Suppressor macrophage treated with lipopolysaccharide for 4 hours (primary cell): ENCODE measurements around the gene POLR3B.
"Not testable (repeated sequence)": the region's sequence is repeated elsewhere in the genome, so short reads cannot be mapped to it uniquely, and the experiment has no call there.

Experiments
- DNase-seq: peaks from one replicate; pipeline ENCODE4 v3.0.0-alpha.2; 2020

Gene POLR3B

DNA sequence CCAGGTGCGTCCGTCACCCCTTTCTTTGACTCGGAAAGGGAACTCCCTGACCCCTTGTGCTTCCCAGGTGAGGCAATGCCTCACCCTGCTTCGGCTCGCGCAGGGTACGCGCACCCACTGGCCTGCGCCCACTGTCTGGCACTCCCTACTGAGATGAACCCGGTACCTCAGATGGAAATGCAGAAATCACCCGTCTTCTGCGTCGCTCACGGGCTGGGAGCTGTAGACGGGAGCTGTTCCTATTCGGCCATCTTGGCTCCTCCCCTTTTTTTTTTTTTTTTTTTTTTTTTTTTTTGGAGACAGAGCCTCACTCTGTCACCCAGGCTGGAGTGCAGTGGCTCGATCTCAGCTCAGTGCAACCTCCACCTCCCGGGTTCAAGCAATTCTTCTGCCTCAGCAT lies 120.1 kb downstream of the POLR3B start:
- not testable (repeated sequence) for DNase-seq

DNA sequence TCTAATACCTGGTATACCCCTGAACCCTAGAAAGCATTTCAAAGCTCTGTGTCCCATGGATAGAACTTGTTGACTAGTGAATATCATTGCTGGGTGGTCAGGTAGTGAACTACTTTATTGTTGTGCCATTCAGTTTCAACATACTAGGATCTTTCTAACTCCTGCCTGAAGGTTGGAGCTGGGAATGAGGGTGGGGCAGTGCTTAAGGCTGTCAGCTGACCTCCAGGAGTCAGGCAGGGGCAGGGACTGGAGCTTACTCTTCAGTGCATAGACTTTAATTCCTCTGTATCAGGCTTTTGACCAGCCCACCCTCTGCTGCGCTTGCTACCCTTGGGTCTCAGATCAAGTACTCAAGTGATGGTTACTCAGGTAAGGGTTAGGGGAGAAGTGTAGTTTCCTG lies 122.7 kb downstream of the POLR3B start:
- no peak for DNase-seq

DNA sequence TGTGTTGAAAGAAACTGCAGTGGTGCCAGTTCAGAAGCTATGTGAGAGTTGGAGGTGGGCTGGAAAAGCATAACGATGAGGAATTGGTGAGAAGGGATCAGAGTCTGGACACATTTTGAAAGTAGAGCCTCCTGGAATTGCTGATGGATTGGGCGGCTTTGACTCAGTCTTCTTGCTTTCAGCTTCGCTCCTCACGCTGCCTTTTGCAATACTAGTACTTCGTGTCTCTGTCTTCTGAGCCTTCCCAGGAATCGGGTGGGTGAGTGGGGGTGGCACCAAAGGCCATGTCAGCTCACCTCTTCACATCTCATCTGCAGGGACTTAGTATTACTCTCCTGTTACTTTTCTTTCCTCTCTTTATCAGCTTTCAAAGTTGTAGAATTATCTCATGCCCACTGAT lies 123.7 kb downstream of the POLR3B start:
- DNase-seq, result no peak

DNA sequence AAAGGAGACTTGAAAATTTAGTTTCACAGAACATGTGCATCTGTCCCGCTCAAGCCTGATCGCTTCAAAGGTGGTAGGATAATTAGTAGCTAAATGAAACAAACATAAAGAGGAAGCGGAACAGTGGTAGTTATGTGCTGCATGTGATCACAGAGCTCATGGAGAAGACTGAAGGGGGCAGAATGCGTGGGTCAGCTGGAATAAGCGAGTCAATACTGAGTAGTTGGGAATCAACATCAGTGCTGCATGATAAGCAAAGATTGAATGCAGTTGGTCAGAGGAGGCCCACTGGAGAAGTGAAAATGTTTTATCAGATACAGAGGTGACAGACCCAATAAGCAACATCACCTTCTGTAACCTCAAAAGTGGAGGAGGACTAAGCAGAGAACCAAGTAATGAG lies 130.1 kb downstream of the POLR3B start:
- DNase-seq, result no peak

DNA sequence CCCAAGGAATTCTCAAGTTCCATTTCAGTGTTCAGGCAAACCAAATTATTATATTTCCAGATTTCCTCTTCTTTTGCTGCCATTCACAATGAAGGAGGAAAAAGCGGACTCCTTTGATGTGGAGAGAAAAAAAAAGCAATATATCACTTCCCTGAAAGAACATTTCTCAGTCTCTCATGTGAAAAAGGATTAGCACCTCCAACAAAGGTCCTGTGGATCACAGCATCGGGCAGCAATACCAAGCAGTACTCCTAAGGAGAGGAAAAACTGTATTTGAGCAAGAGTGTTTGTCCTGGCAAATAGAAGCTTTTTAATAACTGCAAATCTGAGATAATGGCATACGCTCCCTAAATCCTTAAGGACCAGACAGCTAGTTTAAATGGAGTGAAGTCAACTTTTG lies 131.3 kb downstream of the POLR3B start:
- no peak for DNase-seq

DNA sequence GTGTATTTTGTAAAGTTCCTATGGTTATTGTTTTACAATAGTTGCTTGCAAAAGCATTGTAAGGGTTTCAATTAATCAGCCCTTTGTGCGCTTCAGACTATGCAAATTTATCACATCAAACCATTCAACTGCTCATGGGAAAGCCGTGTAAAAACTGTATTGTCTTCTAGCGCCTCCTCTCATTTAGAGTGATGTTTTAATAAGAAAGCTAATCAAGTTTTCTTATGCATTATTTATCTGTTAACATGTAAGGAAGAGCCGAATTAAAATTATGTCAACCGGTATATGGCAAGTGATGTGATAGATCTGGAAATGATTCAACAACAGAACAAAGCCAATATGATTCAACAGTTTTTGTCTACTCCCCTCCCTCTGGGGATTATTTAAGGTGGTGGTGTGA lies 132.7 kb downstream of the POLR3B start:
- DNase-seq, result no peak

DNA sequence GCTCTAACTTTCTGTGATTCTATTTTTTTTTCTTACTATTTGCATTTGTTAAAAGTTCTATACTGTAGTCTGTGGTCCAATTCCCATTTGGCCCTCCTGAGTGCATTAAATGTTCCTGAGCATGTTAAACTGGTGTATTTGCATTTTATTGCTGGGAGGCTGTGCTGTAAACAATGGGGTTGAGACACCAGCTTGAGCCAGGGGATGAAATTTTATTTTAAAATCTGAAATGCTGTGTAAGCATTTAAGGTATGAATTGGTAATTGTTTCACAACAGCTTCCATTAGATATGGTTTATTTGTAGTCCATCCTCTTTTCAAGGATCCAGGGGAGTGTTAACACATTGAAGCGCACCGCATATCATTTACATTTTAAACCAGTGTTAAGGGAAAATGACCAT lies 135.3 kb downstream of the POLR3B start:
- DNase-seq, result no peak

DNA sequence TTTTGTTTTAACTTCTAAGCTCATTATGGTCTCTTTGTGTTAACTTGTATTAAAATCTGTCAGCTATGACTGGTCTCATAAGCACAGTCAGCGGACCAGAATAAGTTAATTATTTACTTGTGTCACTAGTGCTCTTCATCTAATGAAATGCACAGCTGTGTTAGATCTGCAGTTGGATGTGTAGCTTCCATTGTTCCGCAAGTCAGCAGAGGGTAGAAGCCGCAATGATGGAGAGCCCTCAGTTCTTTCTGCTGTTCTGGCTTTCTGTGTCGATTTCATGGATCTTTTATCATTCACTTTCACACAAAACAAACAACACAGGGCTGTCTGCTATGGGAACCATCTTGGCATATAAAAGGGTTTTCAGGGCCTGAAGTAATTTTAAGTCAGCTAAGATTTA lies 136.0 kb downstream of the POLR3B start:
- DNase-seq, result no peak

DNA sequence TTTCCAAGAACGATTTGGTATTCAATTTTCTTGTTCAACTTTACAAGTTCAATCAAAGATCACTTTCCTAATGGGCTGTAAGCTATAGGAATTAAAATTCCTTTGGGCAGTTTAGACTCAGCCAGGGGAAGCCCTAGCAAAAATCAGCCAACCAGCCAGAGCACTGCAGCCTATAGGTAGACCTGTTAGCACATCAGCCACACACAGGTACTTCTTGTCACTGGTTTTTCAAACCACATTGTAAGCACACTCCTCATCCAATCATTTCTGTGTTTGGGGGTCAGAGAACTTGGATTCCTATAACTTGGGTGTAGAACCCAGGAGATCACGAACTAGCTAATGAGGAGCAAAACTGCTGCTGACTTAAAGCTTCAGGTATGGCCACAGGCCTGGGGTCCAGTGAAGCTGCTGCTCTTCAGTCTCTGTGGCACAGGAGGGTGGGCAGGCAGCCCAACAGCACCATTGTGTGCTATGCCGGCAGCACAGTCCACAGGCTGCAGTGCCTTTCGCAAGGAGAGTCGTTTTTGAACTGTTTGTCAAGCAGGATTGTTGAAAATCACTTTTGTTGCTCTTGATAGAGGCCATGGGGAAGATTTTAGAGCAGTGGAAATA lies 137.9 kb downstream of the POLR3B start:
- no peak for DNase-seq

DNA sequence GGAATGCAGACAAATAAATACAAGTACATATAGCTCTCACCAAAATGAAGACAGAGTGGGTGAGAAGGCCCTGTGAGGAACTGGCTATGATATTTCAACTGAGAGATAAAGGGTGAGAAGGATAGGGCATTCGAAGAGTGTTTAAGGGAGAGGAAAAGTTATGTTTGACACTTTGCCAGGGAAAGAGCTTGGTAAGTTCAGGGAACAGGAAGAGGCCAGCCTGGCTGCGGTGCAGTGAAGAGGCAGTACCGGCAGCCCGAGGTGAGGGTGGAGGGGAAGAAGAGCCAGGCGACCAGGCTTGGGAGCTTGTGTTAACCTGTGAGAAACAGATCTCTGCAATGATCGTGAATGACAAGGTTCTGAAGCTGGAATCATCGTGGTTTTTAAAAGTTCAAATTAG lies 140.5 kb downstream of the POLR3B start:
- no peak for DNase-seq

DNA sequence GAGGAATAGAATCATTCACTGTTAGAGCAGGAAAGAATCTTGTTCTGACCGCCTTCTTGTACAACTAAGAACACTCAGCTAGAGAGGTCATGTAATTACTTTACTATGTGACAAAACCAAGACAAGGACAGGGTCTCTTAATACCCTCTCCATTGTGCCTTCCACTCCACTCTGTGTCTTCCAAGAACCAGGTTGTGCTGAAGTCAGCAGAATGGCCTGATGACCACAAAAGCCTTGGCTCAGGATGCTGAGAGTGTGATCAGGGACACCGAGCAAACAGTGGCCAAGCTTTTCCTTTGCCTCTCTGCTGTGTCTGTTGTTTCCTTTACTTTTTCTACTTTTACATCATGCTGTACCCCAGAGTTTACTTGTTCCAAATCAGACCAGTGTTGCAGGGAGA lies 142.1 kb downstream of the POLR3B start:
- DNase-seq, result no peak

DNA sequence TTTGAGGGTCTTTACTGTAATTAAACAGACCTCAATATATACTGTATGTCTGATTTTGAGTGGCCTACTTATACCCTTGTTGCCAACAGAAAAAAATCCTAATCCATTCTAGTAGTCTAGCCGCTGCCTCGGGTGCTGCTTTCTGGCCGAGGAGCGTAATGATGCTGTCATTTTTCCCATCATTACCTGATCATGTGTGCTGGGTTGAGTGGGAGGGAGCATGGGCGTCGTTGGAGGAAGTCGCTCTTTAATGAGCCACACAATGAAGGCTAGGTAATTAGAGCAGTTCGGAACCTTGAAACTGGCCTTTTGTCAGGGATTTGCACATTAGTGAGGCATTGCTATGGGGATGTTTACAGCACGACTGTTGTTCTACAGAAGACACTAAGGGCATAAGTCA lies 149.1 kb downstream of the POLR3B start:
- DNase-seq, result no peak

DNA sequence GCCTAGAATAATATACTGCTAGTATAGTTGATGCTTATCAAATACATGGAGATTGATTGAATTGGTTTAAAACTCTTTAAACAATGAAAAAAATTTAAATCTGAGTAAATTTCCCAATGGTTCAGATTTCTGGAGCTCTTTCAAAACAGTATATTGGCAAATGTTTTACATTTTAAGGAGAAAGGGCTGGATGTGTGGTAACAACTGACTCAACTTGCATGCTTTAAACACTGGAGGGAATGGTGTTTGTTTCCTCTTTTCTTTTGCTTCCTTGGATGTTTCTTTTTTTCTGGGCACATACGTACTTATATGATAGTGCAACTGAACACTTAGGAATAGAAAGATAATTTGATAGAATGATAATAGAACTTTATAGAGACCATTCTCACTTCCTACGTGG lies 151.4 kb downstream of the POLR3B start:
- no peak for DNase-seq

DNA sequence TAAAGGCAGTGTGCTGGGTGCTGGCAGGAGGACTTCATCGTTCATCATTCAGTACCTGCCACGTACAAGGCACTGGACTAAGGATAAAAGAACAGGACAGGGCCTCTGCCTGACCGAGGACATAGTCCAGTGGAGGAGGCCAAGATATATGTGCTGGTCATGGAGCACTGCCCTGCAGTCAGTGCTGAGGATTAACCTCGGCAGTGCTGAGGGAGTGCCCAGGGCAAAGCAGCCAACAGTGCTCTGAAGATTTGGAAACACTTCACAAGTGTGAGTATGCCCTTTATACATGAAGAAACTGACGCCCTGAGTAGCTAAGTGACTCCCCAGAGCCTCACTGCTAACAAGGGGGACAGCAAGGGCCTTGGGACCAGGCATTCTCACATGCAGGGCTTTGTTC lies 153.8 kb downstream of the POLR3B start:
- no peak for DNase-seq

DNA sequence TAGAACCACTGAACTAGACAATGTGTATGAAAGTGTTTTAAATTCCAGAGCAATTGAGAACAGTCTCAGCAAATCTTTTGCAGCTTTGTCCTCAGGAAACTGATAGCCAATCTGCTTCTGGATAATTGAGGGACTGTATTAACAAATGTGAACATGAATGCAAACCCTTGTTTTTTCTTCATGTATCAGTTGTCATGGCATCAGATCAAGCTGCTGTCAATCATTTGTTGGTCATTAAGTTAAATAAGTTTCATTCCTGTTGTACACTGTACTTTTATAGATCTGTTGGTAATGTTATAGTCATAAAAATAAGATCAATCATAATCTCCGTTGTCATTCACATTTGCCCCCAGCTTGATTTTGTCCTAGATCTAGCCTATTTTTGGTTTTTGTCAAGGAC lies 159.8 kb downstream of the POLR3B start:
- DNase-seq, result no peak

DNA sequence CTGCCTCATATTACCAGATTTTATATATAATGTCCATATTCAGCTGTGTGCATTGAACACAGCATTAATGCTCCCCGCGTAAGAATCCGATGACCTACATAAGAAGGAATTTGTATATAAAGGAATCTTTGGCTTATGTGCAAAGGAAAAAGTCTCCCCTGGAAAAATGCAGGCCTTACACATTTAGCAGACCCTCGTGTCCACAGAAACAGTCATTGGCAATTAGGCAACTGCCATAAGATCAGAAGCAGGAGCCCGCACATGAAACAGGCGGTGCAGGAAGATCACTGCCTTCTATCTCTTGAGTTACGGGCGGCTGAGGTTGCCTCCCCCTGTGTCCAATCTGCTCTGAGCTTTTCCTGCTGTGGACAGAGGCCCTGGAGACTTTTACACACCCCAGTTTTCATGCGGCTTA lies 162.1 kb downstream of the POLR3B start:
- no peak for DNase-seq

DNA sequence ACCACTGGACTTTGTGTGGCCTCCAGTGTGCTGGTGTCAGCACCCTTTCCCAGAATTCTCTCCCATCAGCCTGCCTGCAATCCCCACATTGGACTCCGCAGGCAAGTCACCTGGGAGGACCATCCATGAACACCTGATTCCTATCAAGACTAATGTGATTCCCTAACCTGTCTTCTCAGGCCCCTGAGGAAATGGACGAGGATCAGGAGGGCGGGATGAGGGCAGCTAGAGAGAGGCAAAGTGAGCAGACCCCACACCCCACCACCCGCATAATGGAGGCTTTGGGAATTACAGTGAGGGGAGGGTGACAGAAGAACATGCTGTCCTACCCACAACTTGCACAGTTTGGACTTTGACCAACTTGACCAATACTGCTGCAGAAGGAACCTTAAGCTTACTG lies 164.4 kb downstream of the POLR3B start:
- no peak for DNase-seq

DNA sequence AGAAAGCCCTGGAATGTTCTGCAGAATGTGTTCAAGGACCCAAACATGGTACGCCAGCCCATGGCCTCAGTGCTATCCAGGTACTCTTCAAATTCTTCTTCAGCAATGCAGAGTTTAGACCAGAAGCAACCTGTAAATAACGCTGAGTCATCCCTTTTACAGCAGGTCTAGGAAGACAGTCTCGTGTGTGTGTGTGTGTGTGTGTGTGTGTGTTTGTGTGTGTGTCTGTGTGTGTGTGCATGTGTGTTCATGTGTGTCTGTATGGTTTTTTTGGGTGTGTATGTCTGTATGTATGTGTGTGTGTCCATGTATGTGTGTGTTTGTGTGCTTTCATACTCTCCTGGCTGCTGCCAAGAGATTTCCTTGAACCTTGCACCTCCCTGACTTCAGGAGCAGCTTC lies 165.2 kb downstream of the POLR3B start:
- no peak for DNase-seq

DNA sequence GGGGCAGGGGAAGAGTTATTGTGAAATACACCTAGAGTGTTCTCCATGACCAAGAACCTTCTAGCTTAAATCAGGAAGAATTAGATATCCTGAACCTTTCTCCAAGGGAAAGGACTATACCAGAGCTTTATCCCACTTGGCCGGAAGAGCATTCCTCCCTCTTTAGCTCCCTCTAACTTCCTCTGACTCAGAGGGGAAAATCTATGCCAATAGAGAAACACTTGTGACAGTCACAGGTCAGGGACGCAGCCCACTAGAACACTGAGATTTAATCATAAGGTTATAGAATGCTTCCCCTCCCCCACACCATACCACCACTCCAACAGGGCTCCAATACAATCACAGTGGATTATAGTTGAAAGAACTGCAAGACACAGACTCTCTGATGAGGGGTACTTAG lies 169.8 kb downstream of the POLR3B start:
- no peak for DNase-seq

DNA sequence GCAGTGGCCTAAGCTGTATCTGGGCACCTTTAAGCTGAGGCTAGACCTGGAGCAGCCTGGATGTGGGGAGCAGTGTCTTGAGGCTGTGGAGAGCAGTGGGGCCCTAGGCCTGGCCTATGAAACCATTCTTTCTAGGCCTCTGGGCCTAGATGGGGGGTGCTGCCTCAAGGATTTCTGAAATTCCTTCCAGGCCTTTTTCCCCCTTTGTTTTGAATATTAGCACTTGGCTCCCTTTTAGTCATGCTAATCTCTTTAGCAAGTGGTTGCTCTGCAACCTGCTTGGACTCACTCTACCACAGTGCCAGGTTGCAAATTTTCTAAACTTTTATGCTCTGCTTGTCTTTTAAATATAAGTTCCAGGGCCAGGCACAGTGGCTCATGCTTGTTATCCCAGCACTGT lies 183.7 kb downstream of the POLR3B start:
- no peak for DNase-seq

DNA sequence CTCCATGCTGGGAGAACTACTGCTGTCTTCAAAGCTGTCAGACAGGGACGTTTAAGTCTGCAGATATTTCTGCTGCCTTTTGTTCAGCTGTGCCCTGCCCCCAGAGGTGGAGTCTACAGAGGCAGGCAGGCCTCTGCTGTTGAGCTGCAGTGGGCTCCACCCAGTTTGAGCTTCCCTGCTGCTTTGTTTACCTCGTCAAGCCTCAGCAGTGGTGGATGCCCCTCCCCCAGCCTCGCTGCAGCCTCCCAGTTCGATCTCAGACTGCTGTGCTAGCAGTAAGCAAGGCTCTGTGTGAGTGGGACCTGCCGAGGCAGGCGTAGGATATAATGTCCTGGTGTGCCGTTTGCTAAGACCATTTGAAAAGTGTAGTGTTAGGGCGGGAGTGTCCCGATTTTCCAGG lies 193.9 kb downstream of the POLR3B start:
- no peak for DNase-seq

DNA sequence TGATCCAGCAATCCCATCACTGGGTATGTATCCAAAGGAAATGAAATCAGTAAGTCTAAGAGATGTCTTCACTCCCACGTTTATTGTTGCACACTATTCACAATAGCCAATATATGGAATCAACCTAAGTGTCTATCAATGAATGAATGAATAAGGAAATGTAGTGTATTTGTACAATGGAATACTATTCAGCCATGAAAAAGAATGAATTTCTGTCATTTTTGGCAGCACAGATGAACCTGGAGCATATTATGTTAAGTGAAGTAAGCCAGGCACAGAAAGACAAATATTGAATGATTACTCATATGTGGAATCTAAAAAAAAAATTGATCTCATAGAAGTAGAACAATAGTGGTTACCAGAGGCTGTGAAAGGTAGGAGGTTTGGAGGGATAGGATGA lies 194.7 kb downstream of the POLR3B start:
- DNase-seq, result no peak
